ENCODE results near the gene KRCC1.

KRCC1 gene

GRCh38 chr2:88096708-88097107, 41.1 kb upstream of the KRCC1 start:
- Histone ChIP-seq H3K36me3 (ENCODE audit: control insufficient read depth, low read length) (no peaks in the 10 kb centered on the region), H3F3A (ENCODE audit: control insufficient read depth, insufficient read depth) (no peaks in the 10 kb centered on the region), H3K79me2 (ENCODE audit: control insufficient read depth, low read length) (no peaks in the 10 kb centered on the region), H3K9me3 (ENCODE audit: control insufficient read depth, insufficient read depth, low read length) (no peaks in the 10 kb centered on the region), H3K27ac (ENCODE audit: low read depth, low read length) (no peak overlapping the region), H3K4me2 (ENCODE audit: low read length) (no peak overlapping the region), H3K27me3 (ENCODE audit: control insufficient read depth, low read length) (0 out of 2 replicates have a peak, but pooled peaks cover 6% of the 10 kb centered on the region), H3K4me1 (ENCODE audit: control insufficient read depth, low read length) (no peaks in the 10 kb centered on the region), H3K9me2 (replicated peaks; ENCODE audit: control insufficient read depth, low read length) (no peaks in the 10 kb centered on the region), H3K4me3 (ENCODE audit: low read length) (no peak overlapping the region), H4K20me1 (ENCODE audit: control insufficient read depth, insufficient read depth, low read depth, low read length) (no peaks in the 10 kb centered on the region)
- TF ChIP-seq, protein P1, sequence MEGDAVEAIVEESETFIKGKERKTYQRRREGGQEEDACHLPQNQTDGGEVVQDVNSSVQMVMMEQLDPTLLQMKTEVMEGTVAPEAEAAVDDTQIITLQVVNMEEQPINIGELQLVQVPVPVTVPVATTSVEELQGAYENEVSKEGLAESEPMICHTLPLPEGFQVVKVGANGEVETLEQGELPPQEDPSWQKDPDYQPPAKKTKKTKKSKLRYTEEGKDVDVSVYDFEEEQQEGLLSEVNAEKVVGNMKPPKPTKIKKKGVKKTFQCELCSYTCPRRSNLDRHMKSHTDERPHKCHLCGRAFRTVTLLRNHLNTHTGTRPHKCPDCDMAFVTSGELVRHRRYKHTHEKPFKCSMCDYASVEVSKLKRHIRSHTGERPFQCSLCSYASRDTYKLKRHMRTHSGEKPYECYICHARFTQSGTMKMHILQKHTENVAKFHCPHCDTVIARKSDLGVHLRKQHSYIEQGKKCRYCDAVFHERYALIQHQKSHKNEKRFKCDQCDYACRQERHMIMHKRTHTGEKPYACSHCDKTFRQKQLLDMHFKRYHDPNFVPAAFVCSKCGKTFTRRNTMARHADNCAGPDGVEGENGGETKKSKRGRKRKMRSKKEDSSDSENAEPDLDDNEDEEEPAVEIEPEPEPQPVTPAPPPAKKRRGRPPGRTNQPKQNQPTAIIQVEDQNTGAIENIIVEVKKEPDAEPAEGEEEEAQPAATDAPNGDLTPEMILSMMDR (IDR thresholded peaks at IDR 0.05; ENCODE audit: low read depth, low read length, poor library complexity, severe bottlenecking), result no peak
- no peak for TF ChIP-seq EZH2phosphoT487 (IDR thresholded peaks at IDR 0.05; ENCODE audit: borderline replicate concordance, low read length)

DNA sequence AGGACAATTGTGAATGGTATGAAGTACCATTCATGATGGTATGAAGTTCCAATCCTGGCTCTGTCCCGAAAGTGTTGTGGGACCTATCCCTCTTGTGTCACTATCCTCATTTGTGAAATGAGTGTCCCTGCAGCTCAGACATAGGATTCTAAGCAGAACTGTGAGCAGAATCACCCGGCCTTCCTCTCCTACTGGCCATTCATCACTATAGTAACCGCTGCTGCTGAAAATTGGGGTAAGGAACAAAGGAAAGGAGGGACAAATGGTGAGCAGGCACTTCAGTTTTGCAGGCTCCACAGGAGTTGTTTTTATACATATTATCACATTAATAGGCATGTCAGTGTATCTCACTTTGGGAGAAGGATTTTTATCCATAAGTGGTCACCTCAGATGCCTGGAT, 39.4 kb upstream of the KRCC1 start:
- H3K27ac ChIP-seq (ENCODE audit: low read depth, low read length), result no peak overlapping the region
- H3K4me1 ChIP-seq (ENCODE audit: control insufficient read depth, low read length), result no peaks in the 10 kb centered on the region
- H3F3A ChIP-seq (ENCODE audit: control insufficient read depth, insufficient read depth), result no peaks in the 10 kb centered on the region
- H3K4me3 ChIP-seq (ENCODE audit: low read length), result no peak overlapping the region
- H3K4me2 ChIP-seq (ENCODE audit: low read length), result no peak overlapping the region
- H3K27me3 ChIP-seq (ENCODE audit: control insufficient read depth, low read length), result 0 out of 2 replicates have a peak, but pooled peaks cover 6% of the 10 kb centered on the region
- no peaks in the 10 kb centered on the region for H3K36me3 ChIP-seq (ENCODE audit: control insufficient read depth, low read length)
- TF ChIP-seq, protein P1 (IDR thresholded peaks at IDR 0.05; ENCODE audit: low read depth, low read length, poor library complexity, severe bottlenecking), result no peak
- TF ChIP-seq EZH2phosphoT487 (IDR thresholded peaks at IDR 0.05; ENCODE audit: borderline replicate concordance, low read length), result no peak
- no peaks in the 10 kb centered on the region for H3K9me3 ChIP-seq (ENCODE audit: control insufficient read depth, insufficient read depth, low read length)
- H3K79me2 ChIP-seq (ENCODE audit: control insufficient read depth, low read length), result no peaks in the 10 kb centered on the region
- no peaks in the 10 kb centered on the region for H4K20me1 ChIP-seq (ENCODE audit: control insufficient read depth, insufficient read depth, low read depth, low read length)
- no peaks in the 10 kb centered on the region for H3K9me2 ChIP-seq (replicated peaks; ENCODE audit: control insufficient read depth, low read length)

- no peak overlapping the region for H3K27ac ChIP-seq (ENCODE audit: low read depth, low read length)
- TF ChIP-seq EZH2phosphoT487 (IDR thresholded peaks at IDR 0.05; ENCODE audit: borderline replicate concordance, low read length), result no peak
- TF ChIP-seq, protein P1 (IDR thresholded peaks at IDR 0.05; ENCODE audit: low read depth, low read length, poor library complexity, severe bottlenecking), result no peak
- no peaks in the 10 kb centered on the region for H3K9me3 ChIP-seq (ENCODE audit: control insufficient read depth, insufficient read depth, low read length)
Observed at GRCh38 chr2:88092773-88093172, 37.2 kb upstream of the KRCC1 start.

More at GRCh38 chr2:88092773-88093172, 37.2 kb upstream of the KRCC1 start:
- no peaks in the 10 kb centered on the region for H3K9me2 ChIP-seq (replicated peaks; ENCODE audit: control insufficient read depth, low read length)
- no peaks in the 10 kb centered on the region for H3F3A ChIP-seq (ENCODE audit: control insufficient read depth, insufficient read depth)
- H4K20me1 ChIP-seq (ENCODE audit: control insufficient read depth, insufficient read depth, low read depth, low read length), result no peaks in the 10 kb centered on the region
- H3K27me3 ChIP-seq (ENCODE audit: control insufficient read depth, low read length), result 0 out of 2 replicates have a peak, but pooled peaks cover 6% of the 10 kb centered on the region
- no peak overlapping the region for H3K4me3 ChIP-seq (ENCODE audit: low read length)
- H3K36me3 ChIP-seq (ENCODE audit: control insufficient read depth, low read length), result no peaks in the 10 kb centered on the region
- H3K4me2 ChIP-seq (ENCODE audit: low read length), result no peak overlapping the region
- H3K4me1 ChIP-seq (ENCODE audit: control insufficient read depth, low read length), result no peaks in the 10 kb centered on the region
- no peaks in the 10 kb centered on the region for H3K79me2 ChIP-seq (ENCODE audit: control insufficient read depth, low read length)
